Vagina (tissue), 2 donors: ENCODE results near the gene CHRM1. TPM values are rescaled to one million over a fixed set of nuclear protein-coding genes. Genes with fewer than 3 reads are reported as not detected.
A peak's percentile ranks its signal among the peaks of the same experiment; 100 is the strongest.

Experiments
- DNase-seq, 2 donors: peaks; one replicate each; pipeline ENCODE4 v3.0.0-alpha.2; 2017; ENCODE audit errors: extremely low spot score in 2 of 2
- H3K27ac ChIP-seq: fragments of 200-600 bp; sonication (generic); one replicate; pipeline ENCODE4 v1.5.1; 2019
- H3K27me3 ChIP-seq: fragments of 200-600 bp; sonication (generic); one replicate; pipeline ENCODE4 v1.5.1; 2019
- H3K36me3 ChIP-seq, 2 donors: fragments of 200-600 bp; sonication (generic); one replicate each; pipeline ENCODE4 v1.5.1; 2017 to 2019
- H3K4me1 ChIP-seq: fragments of 200-600 bp; sonication (generic); one replicate; pipeline ENCODE4 v1.5.1; 2019
- H3K4me3 ChIP-seq, 2 donors: fragments of 200-600 bp; sonication (generic); 1 replicate in 1 of 2; 2 replicates in 1 of 2; pipeline ENCODE4 v1.5.1; 2016 to 2019
- H3K9me3 ChIP-seq: fragments of 200-600 bp; sonication (generic); one replicate; pipeline ENCODE4 v1.5.1; 2019
- CTCF ChIP-seq, 3 experiments: fragments of 450-650 bp in 2 of 3; fragments of 200-600 bp in 1 of 3; sonication (generic) in 1 of 3; IDR thresholded peaks; one replicate each; pipeline ENCODE4 v1.5.1; 2017 to 2019; ENCODE audit warnings: antibody characterized with exemption in 3 of 3, mild to moderate bottlenecking in 2 of 3, moderate library complexity in 2 of 3
- POLR2A ChIP-seq, 2 donors: fragments of 450-650 bp; IDR thresholded peaks; one replicate each; pipeline ENCODE4 v1.6.1; 2017; ENCODE audit warnings: antibody characterized with exemption in 2 of 2, mild to moderate bottlenecking in 2 of 2, moderate library complexity in 2 of 2
- POLR2AphosphoS5 ChIP-seq, 2 donors: sonication (generic); formaldehyde crosslinking; IDR thresholded peaks; one replicate each; pipeline ENCODE4 v1.9.0; 2017; ENCODE audit warnings: antibody characterized with exemption in 2 of 2, mild to moderate bottlenecking in 2 of 2, low read depth in 1 of 2; ENCODE audit not compliant: insufficient read depth in 1 of 2
- intact Hi-C: fragments of 100-400 bp; cut with DNase I; formaldehyde crosslinking; loops from one replicate; pipeline ENCODE4 v1.15.1; 2023
- total RNA-seq: library from RNA; depleted of rRNA; stranded (reverse); fragments of >200 nt; gene quantifications from one replicate; pipeline ENCODE4 v1.2.3, GENCODE V29; 2016

Gene CHRM1
- total RNA-seq, 1 donor from 2014 or later = not detected

DNA sequence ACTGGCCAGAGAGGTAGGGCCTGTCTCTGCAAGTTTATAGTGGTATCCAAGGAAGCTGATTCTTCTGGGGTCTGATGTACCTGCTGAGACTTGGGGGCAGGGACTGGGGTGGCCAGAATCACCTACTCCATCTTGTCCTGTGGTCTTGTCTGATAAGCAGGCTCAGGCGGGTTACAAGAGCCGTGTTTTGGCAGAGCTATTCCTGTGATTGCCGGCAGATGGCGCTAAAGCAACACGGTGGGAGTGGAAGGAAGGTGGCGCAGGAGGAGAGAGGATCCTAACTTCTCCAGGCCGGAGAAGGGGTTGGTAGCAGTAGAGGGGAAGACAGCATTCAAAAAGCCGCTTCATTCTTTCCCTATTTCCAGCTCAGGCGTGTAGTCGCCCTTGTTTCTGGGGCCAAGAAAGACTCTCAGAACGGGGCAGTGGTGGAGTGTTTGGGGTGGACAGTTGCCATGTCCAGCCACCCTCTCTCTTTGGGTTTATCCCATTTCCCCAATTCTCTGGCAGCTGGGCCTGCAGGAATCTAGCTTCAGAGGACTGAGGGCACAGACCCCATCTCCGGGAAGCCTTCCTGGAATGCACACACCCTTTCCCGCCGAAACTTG lies 15.1 kb downstream of the CHRM1 start:
- H3K27ac ChIP-seq = no peak overlapping the region

GRCh38 chr11:62905296-62905695 lies 15.9 kb downstream of the CHRM1 start:
- intact Hi-C loops = loop anchor here (2.0 kb wide), 1 partner anchor 120 kb away; no protein-coding TSS in a partner anchor
- Histone ChIP-seq H3K4me3 (no peak overlapping the region), H3K27ac (no peak overlapping the region), H3K4me1 (peaks cover 18% of the 10 kb centered on the region), H3K9me3 (no peaks in the 10 kb centered on the region), H3K27me3 (no peaks in the 10 kb centered on the region), H3K36me3 (no peaks in the 10 kb centered on the region)
- TF ChIP-seq POLR2AphosphoS5 (IDR thresholded peaks at IDR 0.05; ENCODE audit: insufficient read depth in 1 of 2, low read depth in 1 of 2) = no peak
- TF ChIP-seq CTCF (IDR thresholded peaks at IDR 0.05) = no peak
- TF ChIP-seq POLR2A (IDR thresholded peaks at IDR 0.05) = no peak
- no peak for DNase-seq

More for the DNA sequence above, 15.1 kb downstream of the CHRM1 start:
- Histone ChIP-seq H3K9me3 (no peaks in the 10 kb centered on the region), H3K27me3 (no peaks in the 10 kb centered on the region), H3K4me3 (no peak overlapping the region), H3K36me3 (no peaks in the 10 kb centered on the region), H3K4me1 (peaks cover 18% of the 10 kb centered on the region)
- intact Hi-C loops = loop anchor here (2.0 kb wide), 1 partner anchor 119 kb away; no protein-coding TSS in a partner anchor
- peak in 1 of 2 donors; percentile 90 for DNase-seq
- TF ChIP-seq POLR2A (IDR thresholded peaks at IDR 0.05) (no peak), POLR2AphosphoS5 (IDR thresholded peaks at IDR 0.05; ENCODE audit: insufficient read depth in 1 of 2, low read depth in 1 of 2) (no peak), CTCF (IDR thresholded peaks at IDR 0.05) (peak; percentile 92 to 96 (median 94))

- Histone ChIP-seq H3K36me3 (no peaks in the 10 kb centered on the region), H3K27me3 (no peaks in the 10 kb centered on the region), H3K4me1 (no peaks in the 10 kb centered on the region), H3K9me3 (no peaks in the 10 kb centered on the region), H3K4me3 (no peak overlapping the region), H3K27ac (no peak overlapping the region)
- intact Hi-C loops = no loop called here
- no peak for DNase-seq
- no peak for TF ChIP-seq CTCF (IDR thresholded peaks at IDR 0.05)
- TF ChIP-seq POLR2AphosphoS5 (IDR thresholded peaks at IDR 0.05; ENCODE audit: insufficient read depth in 1 of 2, low read depth in 1 of 2) = no peak
- TF ChIP-seq POLR2A (IDR thresholded peaks at IDR 0.05) = no peak
Observed at GRCh38 chr11:62902932-62903331, 18.2 kb downstream of the CHRM1 start.

DNA sequence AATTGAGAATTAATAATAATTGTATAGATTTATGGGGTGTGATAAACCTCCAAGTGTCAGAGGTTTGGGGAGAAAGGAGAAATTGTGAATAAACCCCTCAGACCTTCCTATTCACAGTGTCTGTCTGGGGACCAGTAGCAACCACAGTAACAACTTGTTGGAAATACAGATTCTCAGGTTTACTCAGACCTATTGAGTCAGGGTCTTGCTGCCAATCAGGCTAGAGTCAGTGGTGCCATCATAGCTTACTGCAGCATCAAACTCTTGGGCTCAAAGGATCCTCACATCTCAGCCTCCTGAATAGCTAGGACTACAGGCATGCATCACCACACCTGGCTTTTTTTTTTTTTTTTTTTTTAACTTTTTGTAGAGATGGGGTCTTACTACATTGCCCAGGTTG lies 23.1 kb downstream of the CHRM1 start:
- intact Hi-C loops = no loop called here
- H3K27ac ChIP-seq = no peak overlapping the region

More for the DNA sequence above, 23.1 kb downstream of the CHRM1 start:
- Histone ChIP-seq H3K36me3 (no peaks in the 10 kb centered on the region), H3K4me1 (no peaks in the 10 kb centered on the region), H3K27me3 (no peaks in the 10 kb centered on the region), H3K4me3 (no peak overlapping the region), H3K9me3 (no peaks in the 10 kb centered on the region)
- no peak for DNase-seq
- TF ChIP-seq CTCF (IDR thresholded peaks at IDR 0.05) = no peak
- no peak for TF ChIP-seq POLR2AphosphoS5 (IDR thresholded peaks at IDR 0.05; ENCODE audit: insufficient read depth in 1 of 2, low read depth in 1 of 2)
- no peak for TF ChIP-seq POLR2A (IDR thresholded peaks at IDR 0.05)
